Neural cell (in vitro differentiated cells): ENCODE measurements around the gene AGPAT3.

Experiments
- CTCF ChIP-seq: fragments of 450-650 bp; IDR thresholded peaks from 2 replicates; pipeline ENCODE4 v1.5.1; 2014; ENCODE audit warnings: antibody characterized with exemption, mild to moderate bottlenecking, moderate library complexity; ENCODE audit not compliant: poor library complexity, severe bottlenecking
- EP300 ChIP-seq: fragments of 450-650 bp; conservative IDR thresholded peaks from 2 replicates; pipeline ENCODE4 v1.6.1; 2014; ENCODE audit warnings: antibody characterized with exemption, mild to moderate bottlenecking, moderate library complexity; ENCODE audit not compliant: poor library complexity, severe bottlenecking
- EZH2 ChIP-seq: fragments of 200-600, 300-800 bp; shearing (Covaris generic), sonication (generic); IDR thresholded peaks from 2 replicates; pipeline ENCODE4 v1.6.1; 2014; ENCODE audit warnings: antibody characterized with exemption, low read length, borderline replicate concordance, mild to moderate bottlenecking; ENCODE audit not compliant: insufficient read depth, poor library complexity, severe bottlenecking
- POLR2AphosphoS5 ChIP-seq: IDR thresholded peaks from 2 replicates; pipeline ENCODE4 v1.6.1; 2012
- RAD21 ChIP-seq: fragments of 450-650 bp; conservative IDR thresholded peaks from 2 replicates; pipeline ENCODE4 v1.6.1; 2014; ENCODE audit warnings: antibody characterized with exemption, mild to moderate bottlenecking, moderate library complexity
- REST ChIP-seq: IDR thresholded peaks from 2 replicates; pipeline ENCODE4 v1.6.1; 2012; ENCODE audit warnings: borderline replicate concordance
- SMC3 ChIP-seq: fragments of 450-650 bp; conservative IDR thresholded peaks from 2 replicates; pipeline ENCODE4 v1.6.1; 2014; ENCODE audit warnings: antibody characterized with exemption, mild to moderate bottlenecking, moderate library complexity; ENCODE audit not compliant: poor library complexity
- TAF1 ChIP-seq: IDR thresholded peaks from 2 replicates; pipeline ENCODE4 v1.6.1; 2012; ENCODE audit warnings: low read depth

GRCh38 chr21:44024887-44025353, 159.9 kb downstream of the AGPAT3 start:
- TF ChIP-seq CTCF, result no peak
- TF ChIP-seq EP300, result no peak
- no peak for TF ChIP-seq TAF1
- TF ChIP-seq POLR2AphosphoS5, result no peak
- TF ChIP-seq EZH2, result no peak
- no peak for TF ChIP-seq REST
- TF ChIP-seq RAD21, result no peak
- TF ChIP-seq SMC3, result no peak
